Activated T-cell treated with anti-CD3 and anti-CD28 coated beads, Interleukin-2, amount 50 U/mL, for 72 hours (primary cell): ENCODE results near the gene SETD2. TPM values are rescaled to one million over a fixed set of nuclear protein-coding genes. Genes with fewer than 3 reads are reported as not detected.

Source experiments
- ATAC-seq, 2 donors: fragments of 150-1000 bp; cut with Tn5 transposase; replicated peaks in 1 of 2; 2 replicates each; pipeline ENCODE4 v1.10.0; 2021; ENCODE audit warnings: moderate library complexity in 2 of 2, mild to moderate bottlenecking in 1 of 2
- DNase-seq, 2 donors: peaks; one replicate each; pipeline ENCODE4 v3.0.0; 2021 to 2022; ENCODE audit warnings: mixed read lengths in 1 of 2
- H3K27ac Mint-ChIP-seq: one replicate; pipeline ENCODE4 v1.8.0; 2022; ENCODE audit warnings: mild to moderate bottlenecking, moderate library complexity, mixed read lengths
- H3K27me3 Mint-ChIP-seq: one replicate; pipeline ENCODE4 v1.8.0; 2022; ENCODE audit warnings: low read depth, mixed read lengths
- H3K36me3 Mint-ChIP-seq, 2 donors: one replicate each; pipeline ENCODE4 v1.8.0; 2022; ENCODE audit warnings: mixed read lengths in 2 of 2, mild to moderate bottlenecking in 1 of 2; ENCODE audit not compliant: insufficient read depth in 2 of 2
- H3K4me1 Mint-ChIP-seq: one replicate; pipeline ENCODE4 v1.8.0; 2022; ENCODE audit warnings: low read depth, mixed read lengths
- H3K4me3 Mint-ChIP-seq, 2 donors: one replicate each; pipeline ENCODE4 v1.8.0; 2022; ENCODE audit warnings: mild to moderate bottlenecking in 2 of 2, mixed read lengths in 2 of 2, moderate library complexity in 2 of 2
- H3K9me3 Mint-ChIP-seq, 2 donors: one replicate each; pipeline ENCODE4 v1.8.0; 2022; ENCODE audit warnings: mixed read lengths in 2 of 2
- total RNA-seq, 2 donors: library from RNA; stranded (reverse); gene quantifications; one replicate each; pipeline ENCODE4 v1.2.3, GENCODE V29; 2022

The SETD2 gene
- total RNA-seq, 2 donors from 2014 or later, result 42.9 to 48.7 TPM

DNA sequence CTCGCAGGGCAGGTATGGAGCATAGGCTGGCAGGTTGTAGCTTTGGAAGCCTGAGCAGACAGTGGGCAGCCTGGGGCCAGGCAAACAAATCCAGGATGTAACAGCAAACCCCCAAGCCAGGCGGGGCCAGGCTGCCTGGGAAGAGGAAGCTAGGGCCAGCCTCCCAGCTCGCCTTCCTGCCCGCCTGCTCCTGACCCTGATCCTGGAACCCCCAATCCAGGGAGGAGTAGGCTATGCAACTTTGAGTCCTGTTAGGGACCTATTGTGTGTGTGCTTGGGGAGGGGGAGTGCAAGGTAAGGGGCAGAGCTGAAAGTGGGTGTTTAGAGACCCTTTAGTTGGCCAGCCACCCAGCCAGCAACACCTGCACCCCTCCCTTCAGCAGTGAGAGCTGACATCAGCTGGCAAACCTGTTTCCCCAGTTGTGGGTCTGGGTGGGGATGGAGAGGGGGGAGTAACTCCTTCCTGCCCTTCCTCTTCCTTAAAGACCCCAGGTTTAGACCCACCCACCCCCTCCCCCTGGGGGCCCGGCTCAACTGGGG lies 181.9 kb downstream of the SETD2 start:
- peaks cover 0 to 1% of the 10 kb centered on the region in 2 donors for H3K36me3 Mint-ChIP-seq
- DNase-seq (no peak), ATAC-seq (no peak)
- no peak overlapping the region for H3K27ac Mint-ChIP-seq
- H3K4me3 Mint-ChIP-seq, result peak overlapping the region in 1 of 2 donors; percentile 60
- H3K9me3 Mint-ChIP-seq, result no peaks in the 10 kb centered on the region
- peaks cover 68% of the 10 kb centered on the region for H3K4me1 Mint-ChIP-seq
- no peaks in the 10 kb centered on the region for H3K27me3 Mint-ChIP-seq

DNA sequence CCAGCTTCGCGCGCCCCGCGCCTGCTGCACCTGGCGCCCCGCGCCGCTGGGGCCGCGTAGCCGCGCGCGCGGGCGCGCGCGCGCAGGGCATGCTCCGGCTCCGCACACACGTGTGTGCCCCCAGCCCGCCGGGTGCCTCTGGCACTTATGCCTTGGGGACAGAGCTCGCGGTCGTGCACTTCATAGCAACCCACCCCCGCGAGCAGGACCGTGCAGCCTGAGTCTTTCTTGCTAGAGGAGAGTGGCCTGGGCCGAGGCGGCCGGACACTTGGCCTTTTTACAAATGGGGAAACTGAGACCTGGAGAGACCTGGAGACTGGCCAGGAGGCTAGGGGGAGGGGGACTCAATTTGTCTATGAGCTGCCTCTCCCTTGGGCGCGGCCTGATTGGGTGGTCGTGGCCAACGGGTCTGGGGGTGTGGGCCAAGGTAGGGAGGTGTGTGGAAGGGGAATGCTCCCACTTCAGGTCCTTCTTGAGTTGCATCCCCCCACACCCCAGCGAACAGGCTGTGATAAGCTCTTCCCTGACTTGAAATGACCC lies 183.9 kb downstream of the SETD2 start:
- ATAC-seq (peak in 1 of 2 donors; percentile 9), DNase-seq (peak in 1 of 2 donors; percentile 38)
- no peaks in the 10 kb centered on the region for H3K9me3 Mint-ChIP-seq
- peaks cover 2 to 5% of the 10 kb centered on the region in 2 donors for H3K36me3 Mint-ChIP-seq
- H3K4me3 Mint-ChIP-seq, result peak overlapping the region; percentile 83 to 89
- no peaks in the 10 kb centered on the region for H3K27me3 Mint-ChIP-seq
- no peak overlapping the region for H3K27ac Mint-ChIP-seq
- H3K4me1 Mint-ChIP-seq, result peaks cover 65% of the 10 kb centered on the region

DNA sequence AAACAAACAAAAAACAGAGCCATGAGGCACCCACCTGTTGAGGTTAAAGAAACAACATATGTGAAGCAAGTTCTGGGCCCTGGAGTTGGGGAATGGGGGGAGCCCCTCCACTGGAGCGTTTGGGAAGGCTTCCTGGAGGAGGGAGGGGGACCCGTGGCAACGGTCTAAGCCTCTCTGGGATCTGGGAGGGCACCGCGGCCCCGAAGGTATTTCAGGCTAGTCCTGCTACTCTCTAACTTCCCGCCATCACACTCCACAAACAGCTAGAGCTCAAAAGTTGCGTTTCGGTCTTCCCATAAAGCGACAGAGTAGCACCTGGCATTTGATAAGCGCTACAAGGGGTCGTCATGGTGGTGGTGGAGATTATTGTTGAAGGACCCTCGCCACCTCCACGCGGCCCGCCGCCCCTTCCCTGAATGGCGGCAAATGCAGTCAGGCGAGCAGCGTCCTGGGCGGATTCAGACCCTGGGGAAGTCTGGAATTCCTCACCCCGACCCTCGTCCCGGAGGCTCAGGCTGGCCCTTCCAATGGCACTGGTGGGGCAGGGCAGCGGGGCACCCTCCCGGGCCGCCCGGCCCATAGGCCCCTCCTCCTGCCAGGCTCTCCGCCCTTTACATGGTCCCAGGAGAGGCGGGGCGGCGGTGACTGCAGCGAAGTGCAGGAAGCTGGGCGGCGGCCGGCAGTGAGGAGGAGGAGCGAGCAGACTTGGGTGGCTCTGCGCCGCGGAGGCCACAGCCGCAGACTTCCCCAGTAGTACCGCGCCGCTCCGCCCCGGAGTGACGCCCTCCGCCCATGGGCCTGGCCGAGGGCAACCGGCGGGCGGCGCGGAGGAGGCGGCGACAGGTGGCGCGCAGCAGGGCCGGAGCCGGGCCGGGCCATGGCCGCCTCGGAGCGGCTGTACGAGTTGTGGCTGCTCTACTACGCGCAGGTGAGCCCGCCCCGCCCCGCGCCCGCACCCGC lies 184.6 kb downstream of the SETD2 start, which contains the start of gene NBEAL2:
Gene NBEAL2 (plus strand): TSS at position 682 of the 960 bp plus-strand sequence. CDS start 196 bp downstream, at position 878.
- H3K9me3 Mint-ChIP-seq, result no peaks in the 10 kb centered on the region
- DNase-seq (peak; percentile 97 to 99), ATAC-seq (peak; percentile 83 to 86)
- H3K4me1 Mint-ChIP-seq, result peaks cover 66% of the 10 kb centered on the region
- H3K27ac Mint-ChIP-seq, result peak within 1 kb of the TSS; percentile 95
- H3K36me3 Mint-ChIP-seq, result peaks cover 3 to 9% of the 10 kb centered on the region in 2 donors
- no peaks in the 10 kb centered on the region for H3K27me3 Mint-ChIP-seq
- H3K4me3 Mint-ChIP-seq, result peak within 1 kb of the TSS; percentile 93 to 95

DNA sequence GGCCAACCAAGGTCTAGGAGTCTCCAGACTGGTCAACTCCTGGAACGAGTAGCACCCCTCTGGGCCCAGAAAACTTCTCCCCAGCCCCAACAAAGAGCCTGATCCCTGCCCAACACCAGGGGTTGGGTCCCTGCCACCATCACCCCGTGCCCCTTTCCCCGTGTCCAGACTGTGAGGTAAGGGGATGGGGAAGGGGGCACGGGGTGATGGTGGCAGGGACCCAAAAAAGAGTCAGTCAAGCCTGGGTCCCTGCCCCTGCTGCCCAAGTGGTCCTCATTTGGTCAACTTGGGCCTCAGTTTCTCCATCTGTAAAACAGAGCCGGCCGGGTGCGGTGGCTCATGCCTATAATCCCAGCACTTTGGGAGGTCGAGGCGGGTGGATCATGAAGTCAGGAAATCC lies 185.5 kb downstream of the SETD2 start:
- Mint-ChIP-seq H3K4me1 (peaks cover 69% of the 10 kb centered on the region), H3K9me3 (no peaks in the 10 kb centered on the region)

DNA sequence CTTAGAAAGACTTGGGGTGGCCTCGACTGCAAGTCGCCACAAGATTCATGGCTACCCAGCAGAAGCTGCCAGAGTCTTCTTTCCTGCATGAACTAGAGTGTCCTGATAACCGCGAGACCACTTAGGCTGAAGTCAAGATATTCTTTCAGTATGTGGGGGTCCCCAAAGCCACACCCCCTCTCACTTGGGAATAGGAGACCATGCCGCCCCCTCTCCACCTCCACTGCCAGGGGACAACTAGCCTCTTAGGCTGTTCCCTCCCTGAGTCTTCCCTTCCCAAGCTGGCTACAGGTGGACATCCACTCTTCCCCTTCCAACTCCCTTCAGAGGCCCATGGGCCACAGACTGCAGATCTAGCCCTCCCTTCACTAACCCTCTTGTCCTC lies 186.1 kb downstream of the SETD2 start:
- Mint-ChIP-seq H3K4me3 (peak overlapping the region; percentile 95), H3K9me3 (no peaks in the 10 kb centered on the region), H3K36me3 (peaks cover 4 to 13% of the 10 kb centered on the region in 2 donors), H3K27me3 (no peaks in the 10 kb centered on the region), H3K27ac (peak overlapping the region; percentile 75), H3K4me1 (peaks cover 71% of the 10 kb centered on the region)
- DNase-seq (no peak), ATAC-seq (no peak)

More for the DNA sequence above, 185.5 kb downstream of the SETD2 start:
- no peak for ATAC-seq
- Mint-ChIP-seq H3K27ac (peak overlapping the region; percentile 95), H3K27me3 (no peaks in the 10 kb centered on the region), H3K4me3 (peak overlapping the region; percentile 95), H3K36me3 (peaks cover 4 to 13% of the 10 kb centered on the region in 2 donors)
- DNase-seq, result no peak

DNA sequence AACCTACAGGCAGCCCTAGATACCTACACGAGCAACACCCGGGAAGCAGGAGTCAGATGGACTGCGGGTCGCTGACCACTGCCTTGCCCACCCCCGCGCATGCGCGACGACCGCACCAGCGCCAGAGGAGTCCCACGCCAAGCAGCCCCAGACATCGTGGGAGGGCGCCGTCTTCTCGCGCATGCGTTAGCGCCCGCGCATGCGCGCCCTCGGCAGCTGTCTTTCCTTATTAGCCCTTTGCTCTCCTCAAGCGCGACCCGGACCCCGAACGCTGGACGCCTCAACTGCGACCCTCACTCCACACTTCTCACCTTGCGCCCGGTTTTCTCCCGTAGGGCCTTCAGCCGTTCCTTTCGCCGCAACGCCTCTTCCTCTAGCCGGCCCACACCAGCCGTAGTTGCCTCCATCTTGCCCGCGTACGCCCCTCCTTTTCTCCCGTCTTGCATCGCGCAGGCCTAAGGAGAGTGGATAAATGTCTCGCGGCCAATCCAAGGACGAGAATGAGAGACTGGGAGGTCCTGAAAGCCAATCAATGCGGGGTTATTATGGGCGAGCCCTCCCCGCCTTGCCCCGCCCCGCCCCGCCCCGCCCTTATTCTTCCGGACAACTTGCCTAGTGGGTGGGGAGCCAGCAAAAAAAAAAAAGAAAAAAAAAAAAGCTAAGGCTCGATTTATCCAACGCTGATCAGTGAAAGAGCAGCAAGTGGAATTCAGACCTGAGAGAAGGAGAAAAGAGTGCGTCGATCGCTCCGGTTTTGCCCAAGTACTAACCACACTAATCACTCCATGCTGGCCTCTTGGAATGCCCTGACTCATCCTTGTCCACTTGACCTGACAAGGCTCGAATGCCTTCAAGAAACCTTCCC lies 187.4 kb downstream of the SETD2 start, which contains the start of gene CCDC12:
Gene CCDC12 (minus strand): TSS at position 420 of the 865 bp plus-strand sequence. CDS start 13 bp downstream, at position 407.
- H3K4me3 Mint-ChIP-seq, result peak within 1 kb of the TSS; percentile 95
- H3K27ac Mint-ChIP-seq, result peak within 1 kb of the TSS; percentile 97
- peaks cover 78% of the 10 kb centered on the region for H3K4me1 Mint-ChIP-seq
- H3K27me3 Mint-ChIP-seq, result no peaks in the 10 kb centered on the region
- DNase-seq (peak; percentile 90 to 96), ATAC-seq (peak; percentile 77 to 78)
- peaks cover 4 to 21% of the 10 kb centered on the region in 2 donors for H3K36me3 Mint-ChIP-seq
- no peaks in the 10 kb centered on the region for H3K9me3 Mint-ChIP-seq

DNA sequence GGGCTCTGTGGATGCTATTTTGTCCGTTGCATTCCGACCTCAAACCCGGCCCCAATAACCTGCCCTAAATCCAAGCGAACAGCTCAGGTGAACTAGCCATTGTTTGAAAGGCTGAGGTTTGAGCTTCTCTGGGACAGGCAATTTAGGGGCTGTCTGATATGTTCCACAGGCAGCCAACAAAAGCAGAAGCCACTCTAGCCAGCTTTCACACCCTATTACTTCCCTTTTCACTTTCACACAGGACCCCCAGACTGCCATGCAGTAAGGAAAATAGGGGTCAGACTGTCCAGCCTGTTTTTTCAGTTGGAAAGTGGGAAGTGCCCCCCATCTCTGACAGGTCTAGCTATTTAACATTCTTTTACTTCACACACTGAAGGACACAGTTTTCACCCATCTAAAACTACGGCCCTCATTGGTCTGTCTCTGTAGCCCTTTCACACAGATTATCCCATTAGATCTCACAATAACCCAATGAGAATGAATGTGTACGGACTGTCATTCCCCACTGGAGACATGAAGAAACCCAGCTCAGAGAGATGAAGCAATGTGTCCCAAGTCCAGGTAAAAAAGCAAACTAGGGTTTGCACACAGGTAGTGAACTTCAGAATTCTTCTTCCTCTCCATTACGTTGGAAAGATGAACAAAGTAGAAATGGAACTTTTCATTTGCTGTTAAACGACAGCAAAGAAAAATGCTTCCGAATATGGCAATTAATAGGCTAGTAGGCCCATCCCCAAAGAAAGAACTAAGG lies 189.3 kb downstream of the SETD2 start:
- DNase-seq (no peak), ATAC-seq (no peak)
- peak overlapping the region; percentile 95 for H3K4me3 Mint-ChIP-seq
- no peaks in the 10 kb centered on the region for H3K27me3 Mint-ChIP-seq
- peak overlapping the region; percentile 47 for H3K27ac Mint-ChIP-seq
- H3K36me3 Mint-ChIP-seq, result peaks cover 4 to 25% of the 10 kb centered on the region in 2 donors
- no peaks in the 10 kb centered on the region for H3K9me3 Mint-ChIP-seq
- H3K4me1 Mint-ChIP-seq, result peaks cover 85% of the 10 kb centered on the region

DNA sequence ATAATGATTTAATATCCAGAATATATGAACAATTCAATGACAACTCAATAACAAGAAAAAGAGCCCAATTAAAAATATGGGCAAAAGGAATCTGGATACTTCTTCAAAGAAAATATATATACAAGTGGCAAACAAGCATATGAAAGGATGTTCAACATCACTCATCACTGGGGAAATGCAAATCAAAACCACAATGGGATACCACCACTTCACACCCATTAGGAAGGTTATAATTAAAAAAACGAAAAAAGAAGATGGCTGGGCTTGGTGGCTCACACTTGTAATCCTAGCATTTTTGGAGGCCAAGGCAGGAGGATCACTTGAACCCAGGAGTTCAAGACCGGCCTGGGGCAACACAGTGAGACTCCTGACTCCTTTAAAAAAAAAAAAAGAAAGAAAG lies 191.5 kb downstream of the SETD2 start:
- peak overlapping the region; percentile 33 to 87 for H3K4me3 Mint-ChIP-seq
- DNase-seq (no peak), ATAC-seq (no peak)
- H3K36me3 Mint-ChIP-seq, result peaks cover 4 to 27% of the 10 kb centered on the region in 2 donors
- H3K27me3 Mint-ChIP-seq, result no peaks in the 10 kb centered on the region
- peaks cover 85% of the 10 kb centered on the region for H3K4me1 Mint-ChIP-seq
- H3K9me3 Mint-ChIP-seq, result no peaks in the 10 kb centered on the region
- H3K27ac Mint-ChIP-seq, result peak overlapping the region; percentile 96

DNA sequence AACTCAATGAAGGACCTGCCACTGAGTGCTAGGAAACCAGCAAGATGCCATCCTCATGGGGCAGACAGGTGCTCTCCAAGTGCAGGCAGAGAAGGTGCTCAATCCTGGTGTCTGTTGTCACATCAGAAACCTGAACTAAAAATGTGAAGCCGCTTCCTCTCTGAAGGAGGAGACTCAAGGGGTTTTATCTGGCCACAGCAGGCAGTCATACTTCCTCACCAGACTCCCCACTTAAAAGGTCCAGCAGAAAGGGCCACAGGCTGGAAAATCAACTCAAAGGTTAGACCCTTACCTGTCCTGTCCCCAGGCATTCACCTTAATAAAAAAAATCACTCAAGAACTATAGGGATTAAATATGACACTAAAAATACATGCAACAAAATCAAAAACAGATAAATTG lies 192.2 kb downstream of the SETD2 start:
- Mint-ChIP-seq H3K4me1 (peaks cover 85% of the 10 kb centered on the region), H3K4me3 (peak overlapping the region; percentile 76 to 87), H3K36me3 (peaks cover 4 to 27% of the 10 kb centered on the region in 2 donors), H3K27ac (peak overlapping the region; percentile 96), H3K27me3 (no peaks in the 10 kb centered on the region), H3K9me3 (no peaks in the 10 kb centered on the region)
- DNase-seq (no peak), ATAC-seq (no peak)

DNA sequence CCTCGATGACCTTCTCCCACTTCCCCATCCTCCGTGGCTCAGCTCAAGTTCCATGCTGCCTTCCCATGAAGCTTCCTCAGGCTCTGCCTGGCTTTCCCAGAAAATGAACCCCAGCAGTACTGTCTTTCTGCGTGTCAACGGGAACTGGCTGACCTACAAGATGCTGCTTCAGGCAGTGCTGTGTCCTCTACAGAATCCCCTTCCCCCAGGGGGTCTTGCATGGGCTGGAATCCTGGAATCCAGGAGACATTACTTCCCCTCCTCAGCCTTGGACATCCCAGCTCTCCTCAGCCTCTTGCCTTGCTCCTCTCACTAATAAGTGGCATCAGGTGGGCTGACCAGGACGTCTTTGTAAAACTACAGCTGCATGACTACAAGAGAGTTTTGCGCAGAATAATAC lies 192.8 kb downstream of the SETD2 start:
- DNase-seq (no peak), ATAC-seq (no peak)
- no peaks in the 10 kb centered on the region for H3K9me3 Mint-ChIP-seq
- peaks cover 2 to 26% of the 10 kb centered on the region in 2 donors for H3K36me3 Mint-ChIP-seq
- no peaks in the 10 kb centered on the region for H3K27me3 Mint-ChIP-seq
- H3K4me1 Mint-ChIP-seq, result peaks cover 89% of the 10 kb centered on the region
- peak overlapping the region; percentile 96 for H3K27ac Mint-ChIP-seq
- peak overlapping the region in 1 of 2 donors; percentile 87 for H3K4me3 Mint-ChIP-seq

DNA sequence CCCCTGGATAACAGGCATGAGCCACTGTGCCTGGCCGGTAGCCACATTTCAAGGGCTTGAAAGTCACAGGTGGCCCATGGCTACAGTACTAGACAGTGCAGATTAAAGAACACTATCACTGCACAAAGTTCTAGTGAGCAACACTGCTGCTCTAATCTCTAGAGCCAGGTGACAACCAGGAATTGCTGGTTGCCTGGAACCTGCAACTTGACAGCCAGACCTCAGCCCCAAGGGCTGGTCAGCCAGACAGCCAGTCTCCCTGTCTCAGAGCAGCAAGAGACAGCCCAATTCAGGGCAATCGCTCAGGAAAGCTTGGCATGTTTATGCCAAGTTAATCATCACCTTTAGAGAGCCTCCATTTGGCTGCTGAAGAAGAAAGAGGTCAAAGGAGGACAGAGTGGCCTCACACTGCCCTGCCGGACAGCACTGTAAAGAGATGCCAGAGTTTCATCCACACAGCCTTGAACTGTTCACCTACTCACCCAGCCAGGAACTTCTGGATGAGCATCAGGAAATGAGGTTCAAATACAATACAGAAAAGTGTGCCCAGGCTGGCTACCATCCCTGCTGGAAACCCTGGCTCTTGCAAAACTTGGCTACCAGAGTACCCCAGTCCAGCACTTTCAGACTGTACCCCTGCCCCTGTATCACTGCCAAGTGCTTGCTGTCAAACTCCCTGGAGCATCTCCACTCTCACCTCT lies 193.4 kb downstream of the SETD2 start:
- no peak overlapping the region for H3K4me3 Mint-ChIP-seq
- peaks cover 2 to 28% of the 10 kb centered on the region in 2 donors for H3K36me3 Mint-ChIP-seq
- peaks cover 92% of the 10 kb centered on the region for H3K4me1 Mint-ChIP-seq
- peak overlapping the region; percentile 70 for H3K27ac Mint-ChIP-seq
- ATAC-seq (no peak), DNase-seq (no peak)
- H3K27me3 Mint-ChIP-seq, result no peaks in the 10 kb centered on the region
- no peaks in the 10 kb centered on the region for H3K9me3 Mint-ChIP-seq
